ENCODE measurements around the gene OR56A3.

The OR56A3 gene

GRCh38 chr11:5967708-5968107 is 25.7 kb downstream of the OR56A3 start:
- TF ChIP-seq CTCF (IDR thresholded peaks at IDR 0.05; ENCODE audit: low read depth, low read length, missing control alignments) = no peak
- DNase-seq (ENCODE audit: extremely low read depth, low read depth) = no peak
- H3K4me3 ChIP-seq (replicated peaks; ENCODE audit: low read depth, low read length) = no peak overlapping the region

GRCh38 chr11:5968394-5968793 is 26.3 kb downstream of the OR56A3 start, which contains the start of gene OR56A5:
Gene OR56A5 (minus strand): TSS chr11:5968494. CDS start chr11:5968494, 0 bp downstream.
- no peak for TF ChIP-seq CTCF (IDR thresholded peaks at IDR 0.05; ENCODE audit: low read depth, low read length, missing control alignments)
- no peak for DNase-seq (ENCODE audit: extremely low read depth, low read depth)
- H3K4me3 ChIP-seq (replicated peaks; ENCODE audit: low read depth, low read length) = no peak within 1 kb of the TSS

GRCh38 chr11:5973530-5973929 is 31.5 kb downstream of the OR56A3 start:
- no peak overlapping the region for H3K4me3 ChIP-seq (replicated peaks; ENCODE audit: low read depth, low read length)
- TF ChIP-seq CTCF (IDR thresholded peaks at IDR 0.05; ENCODE audit: low read depth, low read length, missing control alignments) = no peak
- DNase-seq (ENCODE audit: extremely low read depth, low read depth) = no peak

GRCh38 chr11:5983443-5983842 is 41.4 kb downstream of the OR56A3 start:
- TF ChIP-seq CTCF (IDR thresholded peaks at IDR 0.05; ENCODE audit: low read depth, low read length, missing control alignments) = no peak
- no peak for DNase-seq (ENCODE audit: extremely low read depth, low read depth)
- H3K4me3 ChIP-seq (replicated peaks; ENCODE audit: low read depth, low read length) = no peak overlapping the region

GRCh38 chr11:5986885-5987284 is 44.8 kb downstream of the OR56A3 start, which contains the start of gene OR52L1:
Gene OR52L1 (minus strand): TSS chr11:5986985. CDS start chr11:5986930, 55 bp downstream.
- H3K4me3 ChIP-seq (replicated peaks; ENCODE audit: low read depth, low read length) = no peak within 1 kb of the TSS
- no peak for DNase-seq (ENCODE audit: extremely low read depth, low read depth)

GRCh38 chr11:5989203-5989602 is 47.2 kb downstream of the OR56A3 start:
- no peak overlapping the region for H3K4me3 ChIP-seq (replicated peaks; ENCODE audit: low read depth, low read length)
- TF ChIP-seq CTCF (IDR thresholded peaks at IDR 0.05; ENCODE audit: low read depth, low read length, missing control alignments) = no peak
- no peak for DNase-seq (ENCODE audit: extremely low read depth, low read depth)

More at GRCh38 chr11:5986885-5987284, 44.8 kb downstream of the OR56A3 start, which contains the start of gene OR52L1:
- TF ChIP-seq CTCF (IDR thresholded peaks at IDR 0.05; ENCODE audit: low read depth, low read length, missing control alignments) = no peak

- H3K4me3 ChIP-seq (replicated peaks; ENCODE audit: low read depth, low read length) = no peak overlapping the region
- no peak for TF ChIP-seq CTCF (IDR thresholded peaks at IDR 0.05; ENCODE audit: low read depth, low read length, missing control alignments)
- no peak for DNase-seq (ENCODE audit: extremely low read depth, low read depth)
Observed at GRCh38 chr11:5992150-5992549, 50.1 kb downstream of the OR56A3 start.
